Adrenal gland (tissue), 12 donors: ENCODE measurements around the gene ENDOV. TPM values are rescaled to one million over a fixed set of nuclear protein-coding genes. Genes with fewer than 3 reads are reported as not detected.
A peak's percentile ranks its signal among the peaks of the same experiment; 100 is the strongest.

Experiments
- DNase-seq, 7 donors: peaks; one replicate each; pipeline ENCODE4 v3.0.0-alpha.2; 2019 to 2020
- H3K27ac ChIP-seq, 5 donors: fragments of 200-600 bp; sonication (generic) in 4 of 5; 1 replicate in 3 of 5; 2 replicates in 2 of 5; pipeline versions ENCODE4 v1.5.1 to v1.8.0; 2016 to 2020; ENCODE audit warnings: mild to moderate bottlenecking in 1 of 5
- H3K27me3 ChIP-seq: fragments of 200-600 bp; 2 replicates; pipeline ENCODE4 v1.8.0; 2021
- H3K36me3 ChIP-seq, 2 donors: fragments of 200-600 bp; replicated peaks in 1 of 2; 1 replicate in 1 of 2; 2 replicates in 1 of 2; pipeline versions ENCODE4 v1.5.1 to v1.8.0; 2018 to 2022
- H3K4me1 ChIP-seq, 2 donors: fragments of 200-600 bp; replicated peaks in 1 of 2; 1 replicate in 1 of 2; 2 replicates in 1 of 2; pipeline versions ENCODE4 v1.5.1 to v1.8.0; 2018 to 2021
- H3K4me3 ChIP-seq, 4 donors: fragments of 200-600 bp; sonication (generic) in 3 of 4; one replicate each; pipeline ENCODE4 v1.5.1; 2016 to 2018
- H3K9me3 ChIP-seq, 3 donors: fragments of 200-600 bp; sonication (generic) in 1 of 3; replicated peaks in 1 of 3; 1 replicate in 2 of 3; 2 replicates in 1 of 3; pipeline versions ENCODE4 v1.5.1 to v1.8.0; 2016 to 2021
- CTCF ChIP-seq, 6 experiments: fragments of 450-650 bp in 4 of 6; fragments of 200-600 bp in 2 of 6; sonication (generic) in 1 of 6; IDR thresholded peaks; 1 replicate in 5 of 6; 2 replicates in 1 of 6; pipeline versions ENCODE4 v1.5.1 to v1.8.0; 2016 to 2021; ENCODE audit warnings: antibody characterized with exemption in 6 of 6, mild to moderate bottlenecking in 2 of 6, moderate library complexity in 1 of 6
- POLR2A ChIP-seq, 2 donors: fragments of 450-650 bp; IDR thresholded peaks; one replicate each; pipeline ENCODE4 v1.6.1; 2017; ENCODE audit warnings: antibody characterized with exemption in 2 of 2, mild to moderate bottlenecking in 2 of 2, moderate library complexity in 1 of 2
- WGBS, 4 donors: extraction: QIAGEN DNeasy Blood & Tissue Kit in 2 of 4; methylation state at CpG; one replicate each; pipeline versions ENCODE4 v1.1.5 to v1.1.7; 2013 to 2017; 5-methylcytosine and 5-hydroxymethylcytosine counted together
- intact Hi-C, 2 donors: fragments of 100-400 bp; cut with DNase I; formaldehyde crosslinking; loops; one replicate each; pipeline versions ENCODE4 v1.14.1 to v1.15.0; 2022 to 2023
- polyA plus RNA-seq, 3 donors: library from polyadenylated mRNA; stranded (reverse); fragments of 200-250 nt in 2 of 3; fragments of 350-450 nt in 1 of 3; fragmentation: Illumina TruSeq in 1 of 3; extraction: RNeasy Lipid Tissue Mini Kit (QIAGEN cat#74804) in 1 of 3; gene quantifications; one replicate each; pipeline ENCODE4 v1.2.3, GENCODE V29; 2013 to 2014
- total RNA-seq, 9 donors: library from RNA; depleted of rRNA in 4 of 9; stranded (reverse); fragments of >200 nt in 4 of 9; fragments of 120-200 nt in 1 of 9; fragmentation: NEBNext Ultra II Directional in 1 of 9; extraction: Animal tissue kit (Norgen Biotek cat#: 25700) in 1 of 9; gene quantifications; one replicate each; pipeline versions ENCODE4 v1.1.0 to v1.2.4, GENCODE V29; 2013 to 2023
- donor health status: healthy with polysubstance abuse.
- donor health status: Bipolar disorder and iron deficiency.
- donor health status: DM: yes; HTN: yes; CAD: no.
- donor health status: DM: no; HTN: no; CAD: no.
- donor health status: DM: no; HTN: no; CAD: no.
- donor health status: DM: yes; HTN: yes; CAD: no.

ENDOV gene
- total and polyA plus RNA-seq, 12 donors: 7.1 to 31.9 (median 18.3) TPM

GRCh38 chr17:80481284-80482057, 66.5 kb downstream of the ENDOV start:
- peaks cover 60% of the 10 kb centered on the region for H3K27me3 ChIP-seq
- 39 to 63% (median 40%) methylated on average over 7 to 21 of the region's 21 CpGs for whole genome bisulfite sequencing, 4 donors
- H3K4me1 ChIP-seq: peaks cover 21 to 22% of the 10 kb centered on the region in 2 donors
- DNase-seq: peak in 6 of 7 donors; percentile 57 to 74 (median 66)
- H3K27ac ChIP-seq: no peak overlapping the region
- TF ChIP-seq POLR2A (IDR thresholded peaks at IDR 0.05) (no peak), CTCF (IDR thresholded peaks at IDR 0.05) (no peak)
- H3K9me3 ChIP-seq: no peaks in the 10 kb centered on the region
- H3K4me3 ChIP-seq: no peak overlapping the region
- intact Hi-C loops: no loop called here
- no peaks in the 10 kb centered on the region for H3K36me3 ChIP-seq

GRCh38 chr17:80482058-80482318, 67.0 kb downstream of the ENDOV start:
- peaks cover 57% of the 10 kb centered on the region for H3K27me3 ChIP-seq
- H3K36me3 ChIP-seq: no peaks in the 10 kb centered on the region
- peaks cover 16% of the 10 kb centered on the region in 2 donors for H3K4me1 ChIP-seq
- TF ChIP-seq CTCF (IDR thresholded peaks at IDR 0.05) (no peak), POLR2A (IDR thresholded peaks at IDR 0.05) (no peak)
- WGBS, 4 donors: 84 to 86% (median 86%) methylated on average over 4 of the region's 4 CpGs
- no peaks in the 10 kb centered on the region for H3K9me3 ChIP-seq
- no peak overlapping the region for H3K27ac ChIP-seq
- DNase-seq: no peak
- intact Hi-C loops: no loop called here
- H3K4me3 ChIP-seq: no peak overlapping the region

- no peak overlapping the region for H3K4me3 ChIP-seq
- no peak overlapping the region for H3K27ac ChIP-seq
- no peak for DNase-seq
- H3K9me3 ChIP-seq: no peaks in the 10 kb centered on the region
- WGBS, 4 donors: 75 to 82% (median 78%) methylated on average over 9 to 16 of the region's 16 CpGs
- peaks cover 50% of the 10 kb centered on the region for H3K27me3 ChIP-seq
- intact Hi-C loops: no loop called here
- TF ChIP-seq CTCF (IDR thresholded peaks at IDR 0.05) (no peak), POLR2A (IDR thresholded peaks at IDR 0.05) (no peak)
- peaks cover 8 to 9% of the 10 kb centered on the region in 2 donors for H3K4me1 ChIP-seq
- H3K36me3 ChIP-seq: no peaks in the 10 kb centered on the region
Observed at GRCh38 chr17:80482555-80483308, 67.8 kb downstream of the ENDOV start.

- no peak for TF ChIP-seq POLR2A (IDR thresholded peaks at IDR 0.05)
- TF ChIP-seq CTCF (IDR thresholded peaks at IDR 0.05): no peak
- no peak overlapping the region for H3K27ac ChIP-seq
- H3K9me3 ChIP-seq: no peaks in the 10 kb centered on the region
- DNase-seq: no peak
- peaks cover 19% of the 10 kb centered on the region for H3K27me3 ChIP-seq
- intact Hi-C loops: no loop called here
- H3K36me3 ChIP-seq: no peaks in the 10 kb centered on the region
- WGBS, 4 donors: 66 to 80% (median 78%) methylated on average over 7 to 10 of the region's 10 CpGs
- H3K4me3 ChIP-seq: no peak overlapping the region
- H3K4me1 ChIP-seq: no peaks in the 10 kb centered on the region
Observed at GRCh38 chr17:80485846-80486245, 70.9 kb downstream of the ENDOV start.
